H1 (cell line): Measurements from ENCODE around the gene RTF1.

Source experiments
- BACH1 ChIP-seq: IDR thresholded peaks from 2 replicates; pipeline ENCODE4 v1.6.1; 2012; ENCODE audit warnings: low read length, improper control_type of control experiment
- CHD1 ChIP-seq: IDR thresholded peaks from 2 replicates; pipeline ENCODE4 v1.6.1; 2012; ENCODE audit warnings: low read depth, low read length, improper control_type of control experiment
- CTCF ChIP-seq, 3 experiments: IDR thresholded peaks; 1 replicate in 2 of 3; 2 replicates in 1 of 3; pipeline versions ENCODE4 v1.5.1 to v1.6.1; 2011; ENCODE audit warnings: low read length in 3 of 3, mild to moderate bottlenecking in 3 of 3, inconsistent platforms in 2 of 3, low read depth in 1 of 3, moderate library complexity in 1 of 3; ENCODE audit not compliant: insufficient read depth in 1 of 3; ENCODE audit errors: control extremely low read depth in 1 of 3
- HDAC2 ChIP-seq, 2 experiments: fragments of 300-600 bp in 1 of 2; sonication (generic) in 1 of 2; IDR thresholded peaks; 2 replicates each; pipeline ENCODE4 v1.6.1; 2011 to 2012; ENCODE audit warnings: low read depth in 2 of 2, low read length in 2 of 2, mild to moderate bottlenecking in 2 of 2, moderate library complexity in 2 of 2, borderline replicate concordance in 1 of 2, inconsistent platforms in 1 of 2
- PHF8 ChIP-seq: fragments of 200-600 bp; sonication (generic); conservative IDR thresholded peaks from 2 replicates; pipeline ENCODE4 v1.7.1; 2012; ENCODE audit warnings: low read depth, mild to moderate bottlenecking, inconsistent platforms, low read length, moderate library complexity
- POLR2AphosphoS5 ChIP-seq: IDR thresholded peaks from 2 replicates; pipeline ENCODE4 v1.6.1; 2011; ENCODE audit warnings: low read depth, low read length
- SP1 ChIP-seq: IDR thresholded peaks from 2 replicates; pipeline ENCODE4 v1.6.1; 2011; ENCODE audit warnings: low read depth, low read length

- no peak for TF ChIP-seq HDAC2 (IDR thresholded peaks at IDR 0.05; ENCODE audit: borderline replicate concordance in 1 of 2, low read depth in 2 of 2, low read length in 2 of 2)
- no peak for TF ChIP-seq BACH1
- no peak for TF ChIP-seq CHD1
- TF ChIP-seq POLR2AphosphoS5 = no peak
- no peak for TF ChIP-seq SP1
- TF ChIP-seq CTCF (IDR thresholded peaks at IDR 0.05; ENCODE audit: control extremely low read depth in 1 of 3, insufficient read depth in 1 of 3, low read depth in 1 of 3, low read length in 3 of 3) = no peak
- TF ChIP-seq PHF8 = no peak
Measured at GRCh38 chr15:41489641-41490040, 72.7 kb downstream of the RTF1 start.
